ENCODE data around the gene GASK1A. TPM values are rescaled to one million over a fixed set of nuclear protein-coding genes. Genes with fewer than 3 reads are reported as not detected.
A peak's percentile ranks its signal among the peaks of the same experiment; 100 is the strongest.
"Not testable (repeated sequence)": the region's sequence is repeated elsewhere in the genome, so short reads cannot be mapped to it uniquely, and the experiment has no call there.

GASK1A gene
- total RNA-seq, 1 experiment from 2014 or later = 0.18 TPM

GRCh38 chr3:43061101-43061895 lies 82.2 kb downstream of the GASK1A start:
- no peak for DNase-seq (ENCODE audit: low spot score)

GRCh38 chr3:43062040-43062563 lies 83.0 kb downstream of the GASK1A start:
- DNase-seq (ENCODE audit: low spot score) = no peak

GRCh38 chr3:43062564-43063040 lies 83.5 kb downstream of the GASK1A start:
- DNase-seq (ENCODE audit: low spot score) = no peak

GRCh38 chr3:43063114-43063513 lies 84.0 kb downstream of the GASK1A start:
- no peak for DNase-seq (ENCODE audit: low spot score)

- DNase-seq (ENCODE audit: low spot score) = not testable (repeated sequence)
Observed at GRCh38 chr3:43070670-43071069, 91.6 kb downstream of the GASK1A start.

- peak; percentile 2 for DNase-seq (ENCODE audit: low spot score)
Observed at GRCh38 chr3:43071313-43071893, 92.3 kb downstream of the GASK1A start.

GRCh38 chr3:43072361-43072760 lies 93.2 kb downstream of the GASK1A start:
- no peak for DNase-seq (ENCODE audit: low spot score)

GRCh38 chr3:43073116-43073835 lies 94.2 kb downstream of the GASK1A start:
- DNase-seq (ENCODE audit: low spot score) = no peak

GRCh38 chr3:43073836-43074220 lies 94.7 kb downstream of the GASK1A start:
- no peak for DNase-seq (ENCODE audit: low spot score)

- DNase-seq (ENCODE audit: low spot score) = no peak
Observed at GRCh38 chr3:43074482-43074881, 95.4 kb downstream of the GASK1A start.

- no peak for DNase-seq (ENCODE audit: low spot score)
Observed at GRCh38 chr3:43074901-43075689, 96.0 kb downstream of the GASK1A start.

- no peak for DNase-seq (ENCODE audit: low spot score)
Observed at GRCh38 chr3:43075904-43076661, 97.0 kb downstream of the GASK1A start.

- DNase-seq (ENCODE audit: low spot score) = no peak
Observed at GRCh38 chr3:43076857-43077256, 97.7 kb downstream of the GASK1A start.

GRCh38 chr3:43077261-43077660 lies 98.2 kb downstream of the GASK1A start:
- DNase-seq (ENCODE audit: low spot score) = no peak

GRCh38 chr3:43077707-43078106 lies 98.6 kb downstream of the GASK1A start:
- DNase-seq (ENCODE audit: low spot score) = no peak

- DNase-seq (ENCODE audit: low spot score) = no peak
Observed at GRCh38 chr3:43079536-43080332, 100.6 kb downstream of the GASK1A start.

GRCh38 chr3:43080726-43081568 lies 101.8 kb downstream of the GASK1A start:
- no peak for DNase-seq (ENCODE audit: low spot score)

- DNase-seq (ENCODE audit: low spot score) = no peak
Observed at GRCh38 chr3:43081796-43082195, 102.7 kb downstream of the GASK1A start.

GRCh38 chr3:43082457-43082856 lies 103.3 kb downstream of the GASK1A start:
- no peak for DNase-seq (ENCODE audit: low spot score)

Data from HT-29 (cell line).